HCT116 (cell line): Measurements from ENCODE around the gene RNF126. TPM values are rescaled to one million over a fixed set of nuclear protein-coding genes. Genes with fewer than 3 reads are reported as not detected.

Experiments
- ATAC-seq: fragments of 200-7000 bp; cut with Tn5 transposase; 2 replicates; pipeline ENCODE4 v1.9.1; 2020; ENCODE audit warnings: mild to moderate bottlenecking, moderate library complexity
- BruUV-seq: library from RNA; stranded (reverse); fragments of 400-500 nt; replicated peaks from 2 replicates; lab custom pipeline; 2021; lab: Mats Ljungman, UMichigan
- CTCF ChIA-PET: fragments of 300-600 bp; sonication (Branson Sonifier 250); formaldehyde crosslinking; loops from one replicate; lab custom pipeline; 2021; ENCODE audit warnings: antibody characterized with exemption; lab: Charles Lee
- POLR2A ChIA-PET: fragments of 300-600, 350-600 bp; sonication (Branson Sonifier 250); formaldehyde crosslinking; loops from one replicate; lab custom pipeline; 2021; ENCODE audit warnings: antibody characterized with exemption; lab: Charles Lee
- RAD21 ChIA-PET, 2 experiments: fragments of 300-600 bp; sonication (Branson Sonifier 250); formaldehyde crosslinking; loops; one replicate each; lab custom pipeline; 2023; ENCODE audit warnings: low total read pairs in 2 of 2; ENCODE audit not compliant: uncharacterized antibody in 2 of 2, unreplicated experiment in 2 of 2, low non-redundant PET in 1 of 2; lab: Charles Lee
- DNase-seq: peaks from one replicate; pipeline ENCODE4 v3.0.0-alpha.2; 2010; ENCODE audit warnings: low read depth, low spot score
- H2AFZ ChIP-seq: fragments of 200-600 bp; shearing (Covaris generic), sonication (generic); 2 replicates; pipeline ENCODE4 v1.6.1; 2017; ENCODE audit warnings: low read depth, mixed run types, mixed read lengths, antibody characterized with exemption, low read length; ENCODE audit not compliant: poor library complexity, severe bottlenecking
- H3K27ac ChIP-seq: 2 replicates; pipeline ENCODE4 v1.5.1; 2012; ENCODE audit warnings: low read depth, low read length
- H3K27me3 ChIP-seq: fragments of 200-600 bp; sonication (generic); 2 replicates; pipeline ENCODE4 v1.6.1; 2016; ENCODE audit warnings: mixed run types, low read length, mixed read lengths; ENCODE audit not compliant: insufficient read depth
- H3K36me3 ChIP-seq, 2 experiments: fragments of 200-500 bp in 1 of 2; fragments of 200-600 bp in 1 of 2; sonication (Bioruptor generic) in 1 of 2; sonication (generic) in 1 of 2; 2 replicates each; pipeline versions ENCODE4 v1.5.1 to v1.6.1; 2014 to 2016; ENCODE audit warnings: low read length in 2 of 2, inconsistent platforms in 1 of 2, mixed read lengths in 1 of 2, mixed run types in 1 of 2; ENCODE audit not compliant: insufficient read depth in 2 of 2, control insufficient read depth in 1 of 2
- H3K4me1 ChIP-seq, 2 experiments: fragments of 200-600 bp in 1 of 2; sonication (generic) in 1 of 2; 2 replicates each; pipeline versions ENCODE4 v1.5.1 to v1.6.1; 2012 to 2017; ENCODE audit warnings: low read length in 2 of 2, inconsistent platforms in 1 of 2, mild to moderate bottlenecking in 1 of 2, mixed read lengths in 1 of 2, mixed run types in 1 of 2, moderate library complexity in 1 of 2; ENCODE audit not compliant: insufficient read depth in 2 of 2, control insufficient read depth in 1 of 2
- H3K4me2 ChIP-seq: fragments of 200-600 bp; sonication (generic); 2 replicates; pipeline ENCODE4 v1.6.1; 2017; ENCODE audit warnings: mixed run types, low read length, mixed read lengths
- H3K4me3 ChIP-seq, 2 experiments: fragments of 200-600 bp in 1 of 2; sonication (generic) in 1 of 2; replicated peaks in 1 of 2; 2 replicates each; pipeline ENCODE4 v1.5.1; 2011 to 2016; ENCODE audit warnings: low read length in 2 of 2, control low read depth in 1 of 2, low read depth in 1 of 2, mild to moderate bottlenecking in 1 of 2, mixed read lengths in 1 of 2, mixed run types in 1 of 2
- H3K79me2 ChIP-seq: fragments of 200-600 bp; sonication (generic); 2 replicates; pipeline ENCODE4 v1.6.1; 2017; ENCODE audit warnings: mild to moderate bottlenecking, mixed run types, low read length, moderate library complexity, mixed read lengths; ENCODE audit not compliant: insufficient read depth
- H3K9ac ChIP-seq: fragments of 200-600 bp; sonication (generic); 2 replicates; pipeline ENCODE4 v1.6.1; 2016; ENCODE audit warnings: low read length, mixed read lengths
- H3K9me2 ChIP-seq: fragments of 200-600 bp; sonication (generic), shearing (Covaris generic); 2 replicates; pipeline ENCODE4 v1.6.1; 2017; ENCODE audit warnings: mixed run types, mild to moderate bottlenecking, moderate library complexity; ENCODE audit not compliant: insufficient read depth
- H3K9me3 ChIP-seq, 2 experiments: fragments of 200-500 bp in 1 of 2; fragments of 200-600 bp in 1 of 2; sonication (Bioruptor generic) in 1 of 2; sonication (generic) in 1 of 2; 2 replicates each; pipeline ENCODE4 v1.6.1; 2014 to 2017; ENCODE audit warnings: low read length in 2 of 2, mixed read lengths in 2 of 2, inconsistent platforms in 1 of 2, low read depth in 1 of 2, mild to moderate bottlenecking in 1 of 2, mixed run types in 1 of 2, moderate library complexity in 1 of 2; ENCODE audit not compliant: control insufficient read depth in 1 of 2, insufficient read depth in 1 of 2
- H4K20me1 ChIP-seq: fragments of 200-600 bp; sonication (generic), shearing (Covaris generic); 2 replicates; pipeline ENCODE4 v1.6.1; 2017; ENCODE audit warnings: mixed run types, mild to moderate bottlenecking, moderate library complexity; ENCODE audit not compliant: insufficient read depth
- ATF3 ChIP-seq: IDR thresholded peaks from 2 replicates; pipeline ENCODE4 v1.6.1; 2012
- EZH2 ChIP-seq: fragments of 200-600 bp; sonication (generic); IDR thresholded peaks from 2 replicates; pipeline ENCODE4 v1.6.1; 2017; ENCODE audit warnings: antibody characterized with exemption, mixed run types
- EZH2phosphoT487 ChIP-seq: fragments of 200-600 bp; IDR thresholded peaks from 2 replicates; pipeline ENCODE4 v1.6.1; 2018; ENCODE audit warnings: antibody characterized with exemption, borderline replicate concordance
- FOSL1 ChIP-seq: IDR thresholded peaks from 2 replicates; pipeline ENCODE4 v1.6.1; 2012; ENCODE audit warnings: low read depth
- JUND ChIP-seq: IDR thresholded peaks from 2 replicates; pipeline ENCODE4 v1.6.1; 2012
- MAX ChIP-seq: IDR thresholded peaks from 2 replicates; pipeline ENCODE4 v1.6.1; 2012
- POLR2A ChIP-seq: IDR thresholded peaks from 2 replicates; pipeline ENCODE4 v1.7.0; 2011; ENCODE audit warnings: borderline replicate concordance; ENCODE audit not compliant: insufficient read depth, insufficient read length; ENCODE audit errors: extremely low read depth
- POLR2AphosphoS5 ChIP-seq: IDR thresholded peaks from 2 replicates; pipeline ENCODE4 v1.6.1; 2011; ENCODE audit warnings: mild to moderate bottlenecking, low read depth, low read length, moderate library complexity
- REST ChIP-seq: IDR thresholded peaks from 2 replicates; pipeline ENCODE4 v1.6.1; 2012; ENCODE audit warnings: low read depth
- SP1 ChIP-seq: IDR thresholded peaks from 2 replicates; pipeline ENCODE4 v1.6.1; 2012; ENCODE audit warnings: low read depth
- SRF ChIP-seq: IDR thresholded peaks from 2 replicates; pipeline ENCODE4 v1.6.1; 2012; ENCODE audit warnings: low read depth
- TCF7L2 ChIP-seq: IDR thresholded peaks from 2 replicates; pipeline ENCODE4 v1.7.0; 2011; ENCODE audit warnings: borderline replicate concordance, inconsistent platforms; ENCODE audit not compliant: insufficient read depth, insufficient read length; ENCODE audit errors: extremely low read depth
- YY1 ChIP-seq: IDR thresholded peaks from 2 replicates; pipeline ENCODE4 v1.6.1; 2011; ENCODE audit warnings: low read length, low read depth, moderate library complexity, mild to moderate bottlenecking; ENCODE audit not compliant: insufficient replicate concordance; ENCODE audit errors: extremely low read depth
- intact Hi-C: fragments of 100-400 bp; cut with micrococcal nuclease; formaldehyde crosslinking; loops from 2 replicates; pipeline ENCODE4 v1.10.0; 2022
- total RNA-seq: library from RNA; stranded (reverse); gene quantifications from one replicate; pipeline ENCODE4 v1.2.1, GENCODE V29; 2021; ENCODE audit not compliant: unreplicated experiment

RNF126 gene
- total RNA-seq, 1 experiment from 2014 or later: 93.8 TPM

- no peaks in the 10 kb centered on the region for H3K27me3 ChIP-seq
- peaks cover 17 to 38% of the 10 kb centered on the region in 2 experiments for H3K4me1 ChIP-seq
- ChIA-PET POLR2A (no interaction called here), RAD21 (no interaction called here)
- H3K4me3 ChIP-seq: no peak overlapping the region
- no peak overlapping the region for H3K27ac ChIP-seq
- no peak overlapping the region for H3K9ac ChIP-seq
- no peaks in the 10 kb centered on the region for H3K9me3 ChIP-seq
- BruUV-seq: no TSS peak
- no peak for DNase-seq
- H3K79me2 ChIP-seq: peaks cover 20% of the 10 kb centered on the region; the same call in 1 of the 2 replicates
- H3K9me2 ChIP-seq: no peaks in the 10 kb centered on the region
- H4K20me1 ChIP-seq: no peaks in the 10 kb centered on the region
- no peaks in the 10 kb centered on the region; a peak in 1 of 4 replicates for H3K36me3 ChIP-seq
- no peak overlapping the region for H2AFZ ChIP-seq
- TF ChIP-seq EZH2: no peak
- no peak for TF ChIP-seq TCF7L2
- no peak for TF ChIP-seq SP1
- TF ChIP-seq REST: no peak
- no peak for TF ChIP-seq FOSL1
- no peak for TF ChIP-seq JUND
- no peak for TF ChIP-seq SRF
- TF ChIP-seq POLR2A: no peak
- no peak for TF ChIP-seq EZH2phosphoT487
- no peak for TF ChIP-seq YY1
- no peak for TF ChIP-seq ATF3
- TF ChIP-seq MAX: no peak
- no peak for TF ChIP-seq POLR2AphosphoS5
- TF ChIP-seq, all 23 proteins: peak for 0
- ATAC-seq: no peak
- intact Hi-C loops: no loop called here
- CTCF ChIA-PET: no interaction called here
- H3K4me2 ChIP-seq: no peak overlapping the region
These were observed 11.5 kb upstream of the RNF126 start for GRCh38 chr19:674282-675151.
